GM19328 (cell line): ENCODE measurements around the gene RNF8.
"Not testable (repeated sequence)": the region's sequence is repeated elsewhere in the genome, so short reads cannot be mapped to it uniquely, and the experiment has no call there.

Experiments used
- ATAC-seq: cut with Tn5 transposase; IDR thresholded peaks from one replicate; pipeline ENCODE4 v1.9.1; 2021; ENCODE audit warnings: mild to moderate bottlenecking, moderate library complexity; ENCODE audit not compliant: unreplicated experiment

RNF8 gene

DNA sequence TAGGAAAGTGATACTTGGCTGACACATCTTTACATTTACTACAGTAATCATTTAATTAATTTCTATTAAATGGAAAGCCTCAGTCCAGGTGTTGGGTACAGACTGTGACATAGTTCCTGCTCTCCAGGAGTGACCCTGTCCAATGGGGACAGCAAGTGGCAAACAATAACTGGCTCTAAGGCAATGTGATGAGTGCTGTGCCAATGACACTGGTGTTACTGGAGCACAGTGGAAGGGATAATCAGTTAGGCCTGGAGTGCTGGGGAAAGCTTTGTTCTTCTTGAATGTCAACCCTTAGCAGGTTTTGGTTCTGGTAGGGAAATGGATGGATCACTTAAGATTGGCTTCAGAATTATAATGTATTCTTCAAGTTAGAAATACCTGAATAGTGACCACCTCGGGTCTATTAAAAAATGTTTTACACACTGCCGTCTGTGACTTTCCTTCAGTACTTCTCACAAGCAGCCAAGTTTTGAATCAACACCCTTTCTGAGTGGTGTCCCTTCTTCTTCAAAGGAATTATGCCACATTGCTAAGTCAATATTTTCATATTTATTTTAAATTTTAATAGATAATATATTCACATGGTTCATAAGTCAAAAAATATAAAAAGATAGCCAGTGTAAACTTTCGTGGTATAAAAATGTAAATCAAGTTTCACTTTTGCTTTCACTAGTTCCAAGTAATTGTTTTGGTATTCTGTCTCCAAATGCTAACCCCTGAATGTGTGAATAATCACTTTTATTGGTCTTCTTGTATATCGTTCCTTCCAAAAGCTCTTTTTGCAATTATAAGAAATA, 88.8 kb downstream of the RNF8 start:
- no peak for ATAC-seq

DNA sequence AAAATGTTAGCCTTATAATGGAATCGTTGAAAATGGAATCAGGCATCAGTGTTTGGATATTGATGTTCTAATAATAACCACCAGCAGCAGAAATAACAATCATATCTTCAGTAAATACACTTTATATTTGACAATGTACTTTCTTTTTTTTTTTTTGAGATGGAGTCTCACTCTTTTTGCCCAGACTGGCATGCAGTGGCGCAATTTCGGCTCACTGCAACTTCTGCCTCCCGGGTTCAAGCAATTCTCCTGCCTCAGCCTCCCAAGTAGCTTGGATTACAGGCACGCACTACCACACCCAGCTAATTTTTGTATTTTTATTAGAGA, 89.4 kb downstream of the RNF8 start:
- ATAC-seq, result not testable (repeated sequence)
